ENCODE data around the gene MEGF6.
A peak's percentile ranks its signal among the peaks of the same experiment; 100 is the strongest.

Gene MEGF6

GRCh38 chr1:3611170-3612019, at the start of gene MEGF6:
Gene MEGF6, minus strand, starts transcription at chr1:3611508. Its CDS starts 240 bp downstream, at chr1:3611268.
- no peak for DNase-seq

GRCh38 chr1:3660704-3661103, 49.4 kb upstream of the MEGF6 start:
- no peak for DNase-seq

GRCh38 chr1:3659093-3659492, 47.8 kb upstream of the MEGF6 start:
- DNase-seq: no peak

- no peak for DNase-seq
These were observed 46.9 kb upstream of the MEGF6 start for GRCh38 chr1:3658231-3658615.

- no peak for DNase-seq
These were observed 46.4 kb upstream of the MEGF6 start for GRCh38 chr1:3657578-3658230.

GRCh38 chr1:3657096-3657475, 45.8 kb upstream of the MEGF6 start:
- no peak for DNase-seq

GRCh38 chr1:3656450-3657095, 45.3 kb upstream of the MEGF6 start:
- DNase-seq: no peak

GRCh38 chr1:3654549-3655281, 43.4 kb upstream of the MEGF6 start:
- DNase-seq: no peak

GRCh38 chr1:3653286-3653618, 41.9 kb upstream of the MEGF6 start:
- no peak for DNase-seq

GRCh38 chr1:3652548-3653285, 41.4 kb upstream of the MEGF6 start:
- no peak for DNase-seq

GRCh38 chr1:3651930-3652547, 40.7 kb upstream of the MEGF6 start, which contains the start of gene TP73:
Gene TP73, plus strand, starts transcription at chr1:3652516. Its CDS starts 29,850 bp downstream, at chr1:3682366.
- no peak for DNase-seq

GRCh38 chr1:3651026-3651929, 40.0 kb upstream of the MEGF6 start:
- no peak for DNase-seq

GRCh38 chr1:3650248-3651025, 39.1 kb upstream of the MEGF6 start:
- DNase-seq: no peak

- peak; percentile 76 for DNase-seq
These were observed 38.3 kb upstream of the MEGF6 start, which contains the start of gene WRAP73 for GRCh38 chr1:3649342-3650247. Gene WRAP73, minus strand, starts transcription at chr1:3650103. Its CDS starts 104 bp downstream, at chr1:3649999.

GRCh38 chr1:3646596-3646995, 35.3 kb upstream of the MEGF6 start:
- no peak for DNase-seq

- DNase-seq: no peak
These were observed 34.5 kb upstream of the MEGF6 start for GRCh38 chr1:3645666-3646355.

GRCh38 chr1:3645247-3645646, 33.9 kb upstream of the MEGF6 start:
- no peak for DNase-seq

GRCh38 chr1:3644273-3644672, 33.0 kb upstream of the MEGF6 start:
- no peak for DNase-seq
